Measurements from ENCODE around the gene ETFB. TPM values are rescaled to one million over a fixed set of nuclear protein-coding genes. Genes with fewer than 3 reads are reported as not detected.
A peak's percentile ranks its signal among the peaks of the same experiment; 100 is the strongest.

ETFB gene
- total RNA-seq, 1 donor from 2014 or later = 77.7 TPM

DNA sequence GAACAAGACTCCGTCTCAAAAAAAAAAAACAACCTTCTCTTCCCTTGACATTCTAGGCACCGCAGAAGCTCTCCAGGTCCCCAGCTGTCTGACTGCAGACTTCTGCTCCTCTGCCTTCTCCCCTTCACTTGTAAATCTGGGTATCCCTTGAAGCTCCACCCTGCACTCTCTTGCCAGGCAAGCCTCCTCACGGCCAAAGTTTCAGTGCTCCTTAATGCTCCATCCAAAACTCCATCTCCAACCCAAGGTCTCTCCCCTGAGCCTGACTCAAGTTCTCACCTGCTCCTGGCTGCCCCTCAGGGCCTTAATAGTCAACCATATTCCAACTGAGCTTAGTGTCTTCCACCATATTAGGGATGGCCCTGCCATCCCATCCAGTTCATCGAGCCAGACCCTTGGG, 4.0 kb upstream of the ETFB start:
- Mint-ChIP-seq H3K27me3 (ENCODE audit: unreplicated experiment) (peaks cover 18% of the 10 kb centered on the region), H3K36me3 (ENCODE audit: unreplicated experiment) (no peaks in the 10 kb centered on the region), H3K9me3 (ENCODE audit: unreplicated experiment) (peaks cover 24% of the 10 kb centered on the region), H3K4me1 (ENCODE audit: low read depth, unreplicated experiment) (peaks cover 5% of the 10 kb centered on the region), H3K4me3 (ENCODE audit: unreplicated experiment) (peak overlapping the region; percentile 59), H3K27ac (ENCODE audit: unreplicated experiment) (no peak overlapping the region)
- no peak for DNase-seq
- no peak for TF ChIP-seq CTCF (IDR thresholded peaks at IDR 0.05; ENCODE audit: partially characterized antibody, unreplicated experiment)

GRCh38 chr19:51368366-51369282, 2.4 kb upstream of the ETFB start, which contains the start of gene CLDND2:
CLDND2 (minus strand) TSS chr19:51369003; CDS start chr19:51368577, 426 bp downstream.
- TF ChIP-seq CTCF (IDR thresholded peaks at IDR 0.05; ENCODE audit: partially characterized antibody, unreplicated experiment) = no peak
- Mint-ChIP-seq H3K27ac (ENCODE audit: unreplicated experiment) (peak within 1 kb of the TSS; percentile 96), H3K4me1 (ENCODE audit: low read depth, unreplicated experiment) (peaks cover 5% of the 10 kb centered on the region), H3K27me3 (ENCODE audit: unreplicated experiment) (peaks cover 18% of the 10 kb centered on the region), H3K36me3 (ENCODE audit: unreplicated experiment) (no peaks in the 10 kb centered on the region), H3K9me3 (ENCODE audit: unreplicated experiment) (peaks cover 22% of the 10 kb centered on the region), H3K4me3 (ENCODE audit: unreplicated experiment) (peak within 1 kb of the TSS; percentile 97)
- no peak for DNase-seq

GRCh38 chr19:51367565-51368365, 1.6 kb upstream of the ETFB start:
- H3K9me3 Mint-ChIP-seq (ENCODE audit: unreplicated experiment) = peaks cover 22% of the 10 kb centered on the region
- H3K4me1 Mint-ChIP-seq (ENCODE audit: low read depth, unreplicated experiment) = peaks cover 5% of the 10 kb centered on the region
- TF ChIP-seq CTCF (IDR thresholded peaks at IDR 0.05; ENCODE audit: partially characterized antibody, unreplicated experiment) = no peak
- peak overlapping the region; percentile 97 for H3K4me3 Mint-ChIP-seq (ENCODE audit: unreplicated experiment)
- H3K27me3 Mint-ChIP-seq (ENCODE audit: unreplicated experiment) = peaks cover 15% of the 10 kb centered on the region
- no peaks in the 10 kb centered on the region for H3K36me3 Mint-ChIP-seq (ENCODE audit: unreplicated experiment)
- DNase-seq = peak; percentile 99
- peak overlapping the region; percentile 96 for H3K27ac Mint-ChIP-seq (ENCODE audit: unreplicated experiment)

GRCh38 chr19:51367255-51367564, 1.0 kb upstream of the ETFB start:
- Mint-ChIP-seq H3K4me3 (ENCODE audit: unreplicated experiment) (peak overlapping the region; percentile 97), H3K27ac (ENCODE audit: unreplicated experiment) (peak overlapping the region; percentile 96), H3K27me3 (ENCODE audit: unreplicated experiment) (peaks cover 12% of the 10 kb centered on the region), H3K36me3 (ENCODE audit: unreplicated experiment) (no peaks in the 10 kb centered on the region), H3K9me3 (ENCODE audit: unreplicated experiment) (peaks cover 22% of the 10 kb centered on the region), H3K4me1 (ENCODE audit: low read depth, unreplicated experiment) (peaks cover 5% of the 10 kb centered on the region)
- TF ChIP-seq CTCF (IDR thresholded peaks at IDR 0.05; ENCODE audit: partially characterized antibody, unreplicated experiment) = no peak
- no peak for DNase-seq

Measured in glutamatergic neuron (in vitro differentiated cells).